DLD1 (cell line): ENCODE results near the gene TBKBP1.

Experiments used
- in situ Hi-C: cut with HindIII; loops from 2 replicates; pipeline ENCODE4 v1.10.0; 2017; ENCODE audit warnings: low sequenced_read_pairs

The TBKBP1 gene

GRCh38 chr17:47693731-47694580 is at the start of gene TBKBP1:
TBKBP1 (plus strand) TSS chr17:47694161; CDS start chr17:47696113, 1,952 bp downstream.
- in situ Hi-C loops = no loop called here

- in situ Hi-C loops = no loop called here
These were observed 49.6 kb upstream of the TBKBP1 start for GRCh38 chr17:47644324-47644723.

- in situ Hi-C loops = no loop called here
These were observed 44.6 kb upstream of the TBKBP1 start, which contains the start of gene KPNB1 for GRCh38 chr17:47649153-47649971. KPNB1 (plus strand) TSS chr17:47649919; CDS start chr17:47650245, 326 bp downstream.

GRCh38 chr17:47649972-47650524 is 43.9 kb upstream of the TBKBP1 start:
- in situ Hi-C loops = no loop called here

GRCh38 chr17:47650525-47651522 is 43.1 kb upstream of the TBKBP1 start:
- in situ Hi-C loops = no loop called here

GRCh38 chr17:47651704-47652103 is 42.3 kb upstream of the TBKBP1 start:
- in situ Hi-C loops = no loop called here

- in situ Hi-C loops = no loop called here
These were observed 41.4 kb upstream of the TBKBP1 start for GRCh38 chr17:47652570-47652969.

GRCh38 chr17:47653442-47653841 is 40.5 kb upstream of the TBKBP1 start:
- in situ Hi-C loops = no loop called here

GRCh38 chr17:47654991-47655390 is 39.0 kb upstream of the TBKBP1 start:
- in situ Hi-C loops = no loop called here

- in situ Hi-C loops = no loop called here
These were observed 33.9 kb upstream of the TBKBP1 start for GRCh38 chr17:47660064-47660492.

- in situ Hi-C loops = no loop called here
These were observed 29.9 kb upstream of the TBKBP1 start for GRCh38 chr17:47663912-47664623.

- in situ Hi-C loops = no loop called here
These were observed 29.4 kb upstream of the TBKBP1 start for GRCh38 chr17:47664624-47664941.

GRCh38 chr17:47665655-47666054 is 28.3 kb upstream of the TBKBP1 start:
- in situ Hi-C loops = no loop called here

GRCh38 chr17:47669081-47669480 is 24.9 kb upstream of the TBKBP1 start:
- in situ Hi-C loops = no loop called here

GRCh38 chr17:47670064-47670463 is 23.9 kb upstream of the TBKBP1 start:
- in situ Hi-C loops = no loop called here

GRCh38 chr17:47674499-47674898 is 19.5 kb upstream of the TBKBP1 start:
- in situ Hi-C loops = no loop called here

- in situ Hi-C loops = no loop called here
These were observed 18.4 kb upstream of the TBKBP1 start for GRCh38 chr17:47675380-47676198.

- in situ Hi-C loops = no loop called here
These were observed 17.8 kb upstream of the TBKBP1 start for GRCh38 chr17:47676199-47676472.

- in situ Hi-C loops = no loop called here
These were observed 17.3 kb upstream of the TBKBP1 start for GRCh38 chr17:47676510-47677165.
